ENCODE results near the gene OR4D10. TPM values are rescaled to one million over a fixed set of nuclear protein-coding genes. Genes with fewer than 3 reads are reported as not detected.

The OR4D10 gene
- total and polyA plus RNA-seq, 2 of the 13 experiments (the other 11 are each of a cell fraction or from before 2014, with no cell fraction given), result not detected

- in situ Hi-C loops (cut with HindIII; ENCODE audit: extremely low pct_ligation_motif_present, low pct_unique_long_range_greater_than_20kb), result no loop called here
- Histone ChIP-seq H4K20me1 (ENCODE audit: insufficient read depth, low read length) (no peaks in the 10 kb centered on the region), H3K9ac (ENCODE audit: insufficient read depth, low read depth, low read length) (no peak within 1 kb of the TSS), H2AFZ (ENCODE audit: low read length) (no peak within 1 kb of the TSS), H3K27me3 (ENCODE audit: control insufficient read depth in 1 of 2, insufficient read depth in 2 of 2, low read length in 2 of 2) (peaks cover 0 to 3% of the 10 kb centered on the region in 2 experiments; a peak in 2 of 5 replicates), H3K79me2 (ENCODE audit: insufficient read depth, low read length) (no peaks in the 10 kb centered on the region), H3K9me3 (ENCODE audit: low read length) (no peaks in the 10 kb centered on the region), H3K4me2 (ENCODE audit: low read depth, low read length) (no peak within 1 kb of the TSS), H3K4me1 (ENCODE audit: insufficient read depth, low read length) (no peaks in the 10 kb centered on the region), H3K36me3 (replicated peaks in 1 of 2; ENCODE audit: control insufficient read depth in 1 of 2, insufficient read depth in 2 of 2, low read length in 2 of 2) (no peaks in the 10 kb centered on the region), H3K4me3 (replicated peaks in 1 of 3; ENCODE audit: insufficient read depth in 1 of 3, low read depth in 2 of 3, low read length in 3 of 3) (no peak within 1 kb of the TSS), H3K27ac (ENCODE audit: extremely low read length, insufficient read depth, low read length) (no peak within 1 kb of the TSS)
- DNase-seq (ENCODE audit: low spot score) (no peak), FAIRE-seq (no peak), ATAC-seq (no peak)
- BruUV-seq (replicated peaks), result no TSS peak
- 13% methylated on average over 3 of the region's 3 CpGs for WGBS (ENCODE audit: low lambda C conversion rate)
- intact Hi-C loops (cut with micrococcal nuclease; ENCODE audit: unreplicated experiment), result no loop called here
- ChIA-PET POLR2A (no interaction called here), CTCF (ENCODE audit: low intra/inter-chr PET ratio, low total read pairs) (no interaction called here)
- TF ChIP-seq ZNF33B (CRISPR knock-in tag; IDR thresholded peaks at IDR 0.05) (no peak), SP5 (CRISPR knock-in tag; IDR thresholded peaks at IDR 0.05; ENCODE audit: borderline replicate concordance, low read depth) (no peak), ZNF800 (CRISPR knock-in tag; IDR thresholded peaks at IDR 0.05) (no peak), ARID2 (CRISPR knock-in tag; IDR thresholded peaks at IDR 0.05; ENCODE audit: borderline replicate concordance) (no peak), ZBTB44 (CRISPR knock-in tag; IDR thresholded peaks at IDR 0.05) (no peak), HMGXB3 (CRISPR knock-in tag; IDR thresholded peaks at IDR 0.05; ENCODE audit: borderline replicate concordance) (no peak), ZBTB37 (CRISPR knock-in tag; IDR thresholded peaks at IDR 0.05) (no peak), RORA (CRISPR knock-in tag; IDR thresholded peaks at IDR 0.05) (no peak), ZFX (CRISPR knock-in tag; IDR thresholded peaks at IDR 0.05; ENCODE audit: low read depth) (no peak), XBP1 (CRISPR knock-in tag; IDR thresholded peaks at IDR 0.05) (no peak), ZNF747 (CRISPR knock-in tag; IDR thresholded peaks at IDR 0.05; ENCODE audit: borderline replicate concordance) (no peak), HOXA5 (CRISPR knock-in tag; IDR thresholded peaks at IDR 0.05) (no peak), ZFP1 (CRISPR knock-in tag; IDR thresholded peaks at IDR 0.05) (no peak), ZNF180 (CRISPR knock-in tag; IDR thresholded peaks at IDR 0.05; ENCODE audit: borderline replicate concordance, low read depth) (no peak), CERS6 (CRISPR knock-in tag; IDR thresholded peaks at IDR 0.05) (no peak), ZZZ3 (CRISPR knock-in tag; IDR thresholded peaks at IDR 0.05; ENCODE audit: borderline replicate concordance) (no peak)
These were observed 36.9 kb upstream of the OR4D10 start, which contains the start of gene OR5A1 for GRCh38 chr11:59436169-59436568. TSS of gene OR5A1 (plus strand) at chr11:59436469. CDS start at chr11:59443169, 6,700 bp downstream.

Measured in HepG2 (cell line).